MM.1S (cell line): ENCODE data around the gene LCA5L.

Experiments
- DNase-seq: peaks from one replicate; pipeline ENCODE4 v3.0.0-alpha.2; 2015
- H2AFZ ChIP-seq: fragments of 300-600 bp; sonication (generic); 2 replicates; pipeline ENCODE4 v1.6.0; 2016; ENCODE audit warnings: antibody characterized with exemption, low read length
- H3F3A ChIP-seq: fragments of 300-600 bp; sonication (generic); 2 replicates; pipeline ENCODE4 v1.6.1; 2016; ENCODE audit warnings: mild to moderate bottlenecking, antibody characterized with exemption, low read length, moderate library complexity, mixed read lengths; ENCODE audit not compliant: insufficient read depth
- H3K27ac ChIP-seq: fragments of 300-600 bp; sonication (generic); 2 replicates; pipeline ENCODE4 v1.5.1; 2016; ENCODE audit warnings: mild to moderate bottlenecking, low read length
- H3K27me3 ChIP-seq: fragments of 300-600 bp; sonication (generic); replicated peaks from 2 replicates; pipeline ENCODE4 v1.6.0; 2016; ENCODE audit warnings: low read length; ENCODE audit not compliant: insufficient read depth
- H3K36me3 ChIP-seq: fragments of 300-600 bp; sonication (generic); replicated peaks from 2 replicates; pipeline ENCODE4 v1.6.1; 2016; ENCODE audit warnings: mild to moderate bottlenecking, low read length, mixed read lengths; ENCODE audit not compliant: insufficient read depth
- H3K4me1 ChIP-seq: fragments of 300-600 bp; sonication (generic); 2 replicates; pipeline ENCODE4 v1.6.1; 2016; ENCODE audit warnings: low read length, mixed read lengths
- H3K4me2 ChIP-seq: fragments of 300-600 bp; sonication (generic); 2 replicates; pipeline ENCODE4 v1.6.0; 2016; ENCODE audit warnings: low read depth, low read length
- H3K4me3 ChIP-seq: fragments of 300-600 bp; sonication (generic); 2 replicates; pipeline ENCODE4 v1.5.1; 2016; ENCODE audit warnings: low read length, mixed read lengths
- H3K79me2 ChIP-seq: fragments of 300-600 bp; sonication (generic); 2 replicates; pipeline ENCODE4 v1.6.1; 2016; ENCODE audit warnings: mixed run types, low read length, mixed read lengths
- H3K9ac ChIP-seq: fragments of 300-600 bp; sonication (generic); 2 replicates; pipeline ENCODE4 v1.6.1; 2016; ENCODE audit warnings: low read length, mixed read lengths
- H3K9me2 ChIP-seq: fragments of 300-600 bp; sonication (generic); replicated peaks from 2 replicates; pipeline ENCODE4 v1.6.1; 2016; ENCODE audit warnings: mild to moderate bottlenecking, low read length, mixed read lengths; ENCODE audit not compliant: insufficient read depth
- H3K9me3 ChIP-seq: fragments of 300-600 bp; sonication (generic); replicated peaks from 2 replicates; pipeline ENCODE4 v1.6.1; 2016; ENCODE audit warnings: mild to moderate bottlenecking, low read length, mixed read lengths; ENCODE audit not compliant: insufficient read depth
- H4K20me1 ChIP-seq: fragments of 300-600 bp; sonication (generic); 2 replicates; pipeline ENCODE4 v1.6.1; 2016; ENCODE audit warnings: mild to moderate bottlenecking, low read length, moderate library complexity, mixed read lengths; ENCODE audit not compliant: insufficient read depth
- CTCF ChIP-seq: fragments of 300-600 bp; sonication (generic); IDR thresholded peaks from 2 replicates; pipeline ENCODE4 v1.5.1; 2016; ENCODE audit warnings: antibody characterized with exemption, low read length, mixed read lengths
- EZH2 ChIP-seq: fragments of 300-600 bp; sonication (generic); optimal IDR thresholded peaks from 2 replicates; pipeline ENCODE3; 2017; ENCODE audit warnings: low read depth, mild to moderate bottlenecking, antibody characterized with exemption, low read length, mixed read lengths
- EZH2phosphoT487 ChIP-seq: fragments of 300-600 bp; sonication (generic); IDR thresholded peaks from 2 replicates; pipeline ENCODE4 v1.6.1; 2018; ENCODE audit warnings: antibody characterized with exemption, low read length

The LCA5L gene

GRCh38 chr21:39479814-39480182 is 34.2 kb upstream of the LCA5L start:
- H3K27ac ChIP-seq: no peak overlapping the region
- H3F3A ChIP-seq: no peaks in the 10 kb centered on the region
- TF ChIP-seq EZH2: no peak
- TF ChIP-seq EZH2phosphoT487: no peak
- no peak for TF ChIP-seq CTCF
- H2AFZ ChIP-seq: no peak overlapping the region
- H3K27me3 ChIP-seq: no peaks in the 10 kb centered on the region
- H3K9me3 ChIP-seq: no peaks in the 10 kb centered on the region
- no peaks in the 10 kb centered on the region for H3K9me2 ChIP-seq
- H3K4me1 ChIP-seq: no peaks in the 10 kb centered on the region
- H3K36me3 ChIP-seq: no peaks in the 10 kb centered on the region
- H3K4me2 ChIP-seq: no peak overlapping the region
- DNase-seq: no peak
- H4K20me1 ChIP-seq: no peaks in the 10 kb centered on the region
- H3K4me3 ChIP-seq: no peak overlapping the region
- no peak overlapping the region for H3K9ac ChIP-seq
- H3K79me2 ChIP-seq: no peaks in the 10 kb centered on the region

- no peaks in the 10 kb centered on the region for H3K27me3 ChIP-seq
These were observed 33.7 kb upstream of the LCA5L start for GRCh38 chr21:39479164-39479813.

GRCh38 chr21:39474611-39475010 is 29.0 kb upstream of the LCA5L start:
- no peaks in the 10 kb centered on the region for H3K36me3 ChIP-seq
- no peaks in the 10 kb centered on the region for H3K4me1 ChIP-seq
- H3K9me2 ChIP-seq: no peaks in the 10 kb centered on the region
- no peaks in the 10 kb centered on the region for H3K9me3 ChIP-seq
- no peak overlapping the region for H2AFZ ChIP-seq
- DNase-seq: no peak
- no peak overlapping the region for H3K4me3 ChIP-seq
- no peaks in the 10 kb centered on the region for H3K27me3 ChIP-seq
- no peak overlapping the region for H3K27ac ChIP-seq
- TF ChIP-seq EZH2 (no peak), CTCF (no peak), EZH2phosphoT487 (no peak)
- H3K79me2 ChIP-seq: no peaks in the 10 kb centered on the region
- no peaks in the 10 kb centered on the region for H3F3A ChIP-seq
- no peak overlapping the region for H3K9ac ChIP-seq
- no peaks in the 10 kb centered on the region for H4K20me1 ChIP-seq
- H3K4me2 ChIP-seq: no peak overlapping the region

More at GRCh38 chr21:39479164-39479813, 33.7 kb upstream of the LCA5L start:
- Histone ChIP-seq H3K27ac (no peak overlapping the region), H3K4me3 (no peak overlapping the region), H3K4me1 (no peaks in the 10 kb centered on the region), H3K36me3 (no peaks in the 10 kb centered on the region), H3K79me2 (no peaks in the 10 kb centered on the region), H3F3A (no peaks in the 10 kb centered on the region), H4K20me1 (no peaks in the 10 kb centered on the region), H3K9me2 (no peaks in the 10 kb centered on the region), H3K4me2 (no peak overlapping the region), H3K9me3 (no peaks in the 10 kb centered on the region), H2AFZ (no peak overlapping the region), H3K9ac (no peak overlapping the region)
- TF ChIP-seq CTCF (no peak), EZH2phosphoT487 (no peak), EZH2 (no peak)
- DNase-seq: no peak
